OCI-LY1 (cell line): ENCODE results near the gene CTDSP2.

ENCODE experiments used
- EZH2 ChIP-seq: fragments of 200-600 bp; sonication (generic), shearing (Covaris generic); IDR thresholded peaks from 2 replicates; pipeline ENCODE4 v1.8.0; 2017; ENCODE audit warnings: borderline replicate concordance, mixed run types, mild to moderate bottlenecking, antibody characterized with exemption, low read length, moderate library complexity, mixed read lengths
- TF ChIP-seq, protein P1 (sequence below): fragments of 200-600 bp; sonication (generic), shearing (Covaris generic); IDR thresholded peaks from 2 replicates; pipeline ENCODE4 v1.5.1; 2017; ENCODE audit warnings: mild to moderate bottlenecking, antibody characterized with exemption, low read length, moderate library complexity, mixed read lengths

DNA sequence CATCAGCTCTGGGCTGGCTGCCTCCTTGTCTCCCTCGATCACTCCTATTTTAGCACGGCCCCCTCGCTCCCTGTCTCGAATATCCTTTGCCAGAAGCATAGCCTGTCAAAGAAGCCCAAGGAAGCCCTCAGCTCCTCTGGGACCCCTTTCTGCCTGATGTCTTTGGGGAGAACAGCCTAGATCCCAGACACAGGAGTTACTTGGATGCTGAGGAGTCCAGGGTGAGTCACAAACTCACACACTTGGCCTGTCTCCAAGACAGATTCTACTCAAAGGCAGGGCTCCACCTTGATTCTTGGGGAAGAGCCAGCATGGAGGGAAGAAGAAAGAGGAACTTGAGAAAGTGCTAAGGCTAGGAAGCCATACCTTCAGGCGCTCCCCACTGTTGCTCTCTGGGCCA, 36.1 kb downstream of the CTDSP2 start:
- TF ChIP-seq, protein P1, sequence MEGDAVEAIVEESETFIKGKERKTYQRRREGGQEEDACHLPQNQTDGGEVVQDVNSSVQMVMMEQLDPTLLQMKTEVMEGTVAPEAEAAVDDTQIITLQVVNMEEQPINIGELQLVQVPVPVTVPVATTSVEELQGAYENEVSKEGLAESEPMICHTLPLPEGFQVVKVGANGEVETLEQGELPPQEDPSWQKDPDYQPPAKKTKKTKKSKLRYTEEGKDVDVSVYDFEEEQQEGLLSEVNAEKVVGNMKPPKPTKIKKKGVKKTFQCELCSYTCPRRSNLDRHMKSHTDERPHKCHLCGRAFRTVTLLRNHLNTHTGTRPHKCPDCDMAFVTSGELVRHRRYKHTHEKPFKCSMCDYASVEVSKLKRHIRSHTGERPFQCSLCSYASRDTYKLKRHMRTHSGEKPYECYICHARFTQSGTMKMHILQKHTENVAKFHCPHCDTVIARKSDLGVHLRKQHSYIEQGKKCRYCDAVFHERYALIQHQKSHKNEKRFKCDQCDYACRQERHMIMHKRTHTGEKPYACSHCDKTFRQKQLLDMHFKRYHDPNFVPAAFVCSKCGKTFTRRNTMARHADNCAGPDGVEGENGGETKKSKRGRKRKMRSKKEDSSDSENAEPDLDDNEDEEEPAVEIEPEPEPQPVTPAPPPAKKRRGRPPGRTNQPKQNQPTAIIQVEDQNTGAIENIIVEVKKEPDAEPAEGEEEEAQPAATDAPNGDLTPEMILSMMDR = no peak
- no peak for TF ChIP-seq EZH2
